ENCODE data around the gene DPEP3.
"Not testable (repeated sequence)": the region's sequence is repeated elsewhere in the genome, so short reads cannot be mapped to it uniquely, and the experiment has no call there.

- TF ChIP-seq ZFP30 (CRISPR knock-in tag; IDR thresholded peaks at IDR 0.05); OSR1 (CRISPR knock-in tag; IDR thresholded peaks at IDR 0.05); RARB (CRISPR knock-in tag; IDR thresholded peaks at IDR 0.05); TCF4 (CRISPR knock-in tag; IDR thresholded peaks at IDR 0.05; ENCODE audit: borderline replicate concordance); ESRRG (CRISPR knock-in tag; IDR thresholded peaks at IDR 0.05); ZC3H10 (CRISPR knock-in tag; IDR thresholded peaks at IDR 0.05); ISL1 (CRISPR knock-in tag; IDR thresholded peaks at IDR 0.05); ZNF8 (CRISPR knock-in tag; IDR thresholded peaks at IDR 0.05); CSRNP3 (CRISPR knock-in tag; IDR thresholded peaks at IDR 0.05): not testable (repeated sequence)
- TF ChIP-seq, protein P1, sequence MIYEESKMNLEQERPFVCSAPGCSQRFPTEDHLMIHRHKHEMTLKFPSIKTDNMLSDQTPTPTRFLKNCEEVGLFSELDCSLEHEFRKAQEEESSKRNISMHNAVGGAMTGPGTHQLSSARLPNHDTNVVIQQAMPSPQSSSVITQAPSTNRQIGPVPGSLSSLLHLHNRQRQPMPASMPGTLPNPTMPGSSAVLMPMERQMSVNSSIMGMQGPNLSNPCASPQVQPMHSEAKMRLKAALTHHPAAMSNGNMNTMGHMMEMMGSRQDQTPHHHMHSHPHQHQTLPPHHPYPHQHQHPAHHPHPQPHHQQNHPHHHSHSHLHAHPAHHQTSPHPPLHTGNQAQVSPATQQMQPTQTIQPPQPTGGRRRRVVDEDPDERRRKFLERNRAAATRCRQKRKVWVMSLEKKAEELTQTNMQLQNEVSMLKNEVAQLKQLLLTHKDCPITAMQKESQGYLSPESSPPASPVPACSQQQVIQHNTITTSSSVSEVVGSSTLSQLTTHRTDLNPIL (CRISPR knock-in tag; IDR thresholded peaks at IDR 0.05; ENCODE audit: low read depth) = not testable (repeated sequence)
- TF ChIP-seq, protein P2, sequence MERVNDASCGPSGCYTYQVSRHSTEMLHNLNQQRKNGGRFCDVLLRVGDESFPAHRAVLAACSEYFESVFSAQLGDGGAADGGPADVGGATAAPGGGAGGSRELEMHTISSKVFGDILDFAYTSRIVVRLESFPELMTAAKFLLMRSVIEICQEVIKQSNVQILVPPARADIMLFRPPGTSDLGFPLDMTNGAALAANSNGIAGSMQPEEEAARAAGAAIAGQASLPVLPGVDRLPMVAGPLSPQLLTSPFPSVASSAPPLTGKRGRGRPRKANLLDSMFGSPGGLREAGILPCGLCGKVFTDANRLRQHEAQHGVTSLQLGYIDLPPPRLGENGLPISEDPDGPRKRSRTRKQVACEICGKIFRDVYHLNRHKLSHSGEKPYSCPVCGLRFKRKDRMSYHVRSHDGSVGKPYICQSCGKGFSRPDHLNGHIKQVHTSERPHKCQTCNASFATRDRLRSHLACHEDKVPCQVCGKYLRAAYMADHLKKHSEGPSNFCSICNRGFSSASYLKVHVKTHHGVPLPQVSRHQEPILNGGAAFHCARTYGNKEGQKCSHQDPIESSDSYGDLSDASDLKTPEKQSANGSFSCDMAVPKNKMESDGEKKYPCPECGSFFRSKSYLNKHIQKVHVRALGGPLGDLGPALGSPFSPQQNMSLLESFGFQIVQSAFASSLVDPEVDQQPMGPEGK (CRISPR knock-in tag; IDR thresholded peaks at IDR 0.05; ENCODE audit: borderline replicate concordance) = not testable (repeated sequence)
Measured at GRCh38 chr16:68009872-68010271, 29.6 kb upstream of the DPEP3 start.
